ENCODE results near the gene UGT1A8.

Gene UGT1A8

DNA sequence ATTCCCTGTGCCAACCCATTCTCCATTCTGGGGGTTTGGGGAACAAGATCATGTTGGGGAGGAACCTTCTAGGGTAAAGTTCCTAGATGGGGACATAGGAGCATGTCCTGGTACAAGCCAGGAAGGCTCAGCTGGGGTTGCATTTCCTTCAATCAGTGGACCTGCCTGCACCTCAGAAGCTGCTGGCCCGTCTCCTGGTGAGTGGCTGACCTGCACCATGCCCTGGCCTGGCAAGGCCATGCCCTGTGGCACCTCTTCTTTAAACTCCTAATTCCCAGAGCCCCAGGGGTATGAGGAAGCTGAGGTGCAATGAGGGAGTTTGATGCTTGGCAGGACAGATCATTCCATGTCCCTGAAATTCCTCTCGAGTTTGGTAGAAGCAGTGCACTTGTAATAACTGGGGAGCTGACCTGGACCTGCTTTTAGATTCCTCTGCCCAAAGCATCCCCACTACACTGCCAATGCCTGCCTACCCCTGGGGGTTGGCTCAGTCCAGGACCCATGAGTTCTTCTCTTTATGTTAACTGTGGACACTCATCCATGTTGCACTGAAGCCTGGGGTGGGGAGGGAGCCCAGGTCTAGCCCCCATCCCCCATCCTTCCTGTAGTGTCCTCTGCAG lies 186.0 kb downstream of the UGT1A8 start:
- DNase-seq: no peak

DNA sequence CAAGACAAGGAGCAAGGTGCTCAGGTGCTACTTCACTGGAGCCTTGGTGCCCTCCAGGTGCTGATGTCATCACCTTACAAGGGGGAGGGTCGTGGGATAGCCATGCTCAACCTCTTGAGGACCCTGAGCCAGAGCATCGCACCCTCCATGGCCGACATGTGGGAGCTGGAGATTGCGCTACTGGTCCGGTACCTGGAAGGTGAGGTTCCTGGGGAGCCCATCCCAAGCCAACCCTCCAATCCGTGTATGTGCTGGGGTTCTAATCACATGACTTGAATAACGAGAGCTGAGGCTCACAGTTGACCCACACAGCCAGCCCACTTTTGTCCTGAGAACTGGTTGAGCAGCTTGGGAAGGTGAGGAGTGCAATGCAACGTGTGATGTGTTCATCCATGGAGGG lies 186.6 kb downstream of the UGT1A8 start:
- DNase-seq: peak; percentile 14

DNA sequence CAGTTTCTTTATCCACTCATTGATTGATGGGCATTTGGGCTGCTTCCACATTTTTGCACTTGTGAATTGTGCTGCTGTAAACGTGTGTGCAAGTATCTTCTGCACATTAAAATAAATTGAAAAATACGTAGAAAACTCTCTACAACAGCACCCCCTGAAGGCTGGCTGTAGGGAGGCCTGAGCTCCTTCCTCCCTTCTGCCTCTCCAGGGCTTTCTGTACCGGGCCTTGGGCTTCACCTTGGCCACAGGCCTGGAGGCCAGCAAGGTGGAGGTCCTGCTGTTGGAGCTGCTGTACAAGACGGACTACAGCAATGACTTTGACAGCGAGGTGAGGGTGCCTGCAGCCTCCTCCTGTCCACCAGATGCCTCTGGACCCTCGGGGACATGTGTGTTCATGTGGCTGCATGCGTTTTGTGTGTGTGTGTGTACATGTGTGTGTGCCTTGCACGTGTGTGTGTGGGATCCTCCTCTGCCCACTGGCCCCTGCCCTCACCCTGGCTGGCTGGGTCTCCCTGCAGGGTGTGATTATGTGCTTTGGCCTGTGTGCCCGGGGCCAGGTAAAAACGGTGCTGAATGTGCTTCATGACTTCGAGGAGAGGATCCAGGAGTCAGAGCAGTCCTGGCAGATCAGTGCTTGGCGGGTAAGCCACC lies 189.9 kb downstream of the UGT1A8 start:
- peak; percentile 12 for DNase-seq

DNA sequence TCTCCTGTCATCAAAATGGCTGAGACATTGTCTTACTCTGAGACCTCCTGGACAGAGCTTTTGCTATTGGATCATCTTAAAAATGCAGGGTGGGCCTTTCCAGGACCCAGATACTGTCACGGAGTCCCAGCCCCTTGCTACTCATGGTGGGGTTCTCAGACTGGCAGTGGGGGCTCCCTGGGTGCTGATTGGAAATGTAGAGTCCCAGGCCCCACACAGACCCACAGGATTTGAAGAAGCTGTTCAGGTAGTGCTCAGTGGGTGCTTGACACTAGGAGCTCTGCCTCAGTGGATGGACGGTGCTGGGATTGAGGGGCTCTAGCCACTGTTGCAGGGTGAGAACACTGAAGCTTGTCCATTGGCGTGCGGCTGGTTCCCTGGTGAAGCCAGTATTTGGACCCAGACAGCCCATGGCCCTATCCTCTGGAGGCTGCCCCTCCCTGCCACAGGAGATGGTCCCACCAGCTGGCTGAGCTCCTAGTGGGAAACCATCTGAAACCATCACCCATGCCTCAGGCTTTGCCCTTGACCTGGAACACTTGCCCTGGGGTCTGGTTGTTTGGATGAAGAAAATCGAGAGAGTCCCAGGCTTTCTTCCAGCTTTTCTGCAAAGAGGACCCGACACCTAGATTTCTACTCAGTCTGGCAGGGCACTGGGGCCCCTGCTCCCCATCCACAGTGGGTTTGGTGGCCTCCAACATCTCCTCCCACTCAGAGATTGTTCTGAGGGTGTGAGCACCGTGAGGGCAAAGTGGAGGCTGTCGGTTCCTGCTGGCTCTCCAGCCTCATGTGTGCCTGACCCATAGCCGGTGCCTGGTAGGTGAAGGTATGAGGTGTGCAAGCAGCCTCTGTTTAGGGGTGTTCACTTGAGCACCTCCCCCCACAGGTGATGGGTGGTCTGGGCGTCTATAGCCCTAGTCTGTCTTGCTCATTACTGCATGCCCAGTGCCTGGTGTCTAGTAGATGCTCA lies 190.8 kb downstream of the UGT1A8 start:
- DNase-seq: peak; percentile 14

DNA sequence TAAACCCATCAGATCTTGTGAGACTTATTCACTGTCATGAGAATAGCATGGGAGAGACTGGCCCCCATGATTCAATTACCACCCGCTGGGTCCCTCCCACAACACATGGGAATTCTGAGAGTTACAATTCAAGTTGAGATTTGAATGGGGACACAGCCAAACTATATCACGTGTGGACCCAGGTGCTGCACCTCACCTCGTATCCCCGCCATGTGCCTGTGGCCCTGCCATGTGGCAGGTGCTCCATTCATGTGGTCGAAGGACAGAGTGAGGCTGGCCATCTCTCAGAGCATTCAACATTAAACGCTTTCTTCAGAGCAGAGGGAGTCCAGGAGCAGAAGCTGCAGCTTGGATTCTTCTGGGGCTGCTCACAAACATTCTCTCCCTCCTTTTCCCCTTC lies 193.0 kb downstream of the UGT1A8 start:
- no peak for DNase-seq

DNA sequence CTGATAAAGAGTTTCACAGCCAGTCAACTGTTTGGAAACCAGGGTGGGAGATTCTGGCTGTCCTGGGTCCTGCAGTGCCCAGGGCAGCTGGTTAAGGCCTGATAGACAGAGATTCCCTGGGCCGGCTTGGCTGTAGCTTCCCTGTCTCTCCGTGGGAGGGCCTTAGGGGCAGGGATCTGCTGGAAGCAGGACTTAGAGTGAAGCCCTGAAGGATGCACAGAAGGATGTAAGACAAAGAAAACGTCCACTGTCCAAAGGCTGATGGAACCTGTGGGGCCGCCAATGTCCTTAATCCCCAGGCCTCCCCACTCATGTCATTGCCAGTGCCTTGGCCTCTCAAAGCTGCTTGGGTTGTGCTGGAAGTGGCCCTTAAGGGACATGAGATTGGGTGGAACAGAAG lies 193.7 kb downstream of the UGT1A8 start:
- peak; percentile 9 for DNase-seq

DNA sequence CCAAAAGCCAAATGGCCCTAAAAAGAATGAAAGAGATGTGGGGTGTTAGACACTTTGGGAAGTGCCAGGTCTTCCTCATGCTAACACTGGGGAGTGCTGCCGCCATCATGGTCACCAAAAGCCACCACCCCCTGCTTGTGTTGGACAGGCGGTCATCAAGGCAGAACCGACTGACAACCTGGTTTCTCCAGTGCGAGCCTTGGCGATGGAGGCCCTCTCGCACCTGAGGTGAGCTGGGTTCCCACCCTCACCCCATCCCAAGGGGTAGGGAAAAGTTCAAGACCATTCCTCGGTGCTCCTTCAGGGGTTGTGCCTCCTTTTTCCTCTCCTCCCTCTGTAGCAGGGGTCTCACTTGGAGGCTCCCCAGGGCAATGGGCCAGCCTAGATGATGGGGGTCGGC lies 194.3 kb downstream of the UGT1A8 start:
- peak; percentile 10 for DNase-seq

DNA sequence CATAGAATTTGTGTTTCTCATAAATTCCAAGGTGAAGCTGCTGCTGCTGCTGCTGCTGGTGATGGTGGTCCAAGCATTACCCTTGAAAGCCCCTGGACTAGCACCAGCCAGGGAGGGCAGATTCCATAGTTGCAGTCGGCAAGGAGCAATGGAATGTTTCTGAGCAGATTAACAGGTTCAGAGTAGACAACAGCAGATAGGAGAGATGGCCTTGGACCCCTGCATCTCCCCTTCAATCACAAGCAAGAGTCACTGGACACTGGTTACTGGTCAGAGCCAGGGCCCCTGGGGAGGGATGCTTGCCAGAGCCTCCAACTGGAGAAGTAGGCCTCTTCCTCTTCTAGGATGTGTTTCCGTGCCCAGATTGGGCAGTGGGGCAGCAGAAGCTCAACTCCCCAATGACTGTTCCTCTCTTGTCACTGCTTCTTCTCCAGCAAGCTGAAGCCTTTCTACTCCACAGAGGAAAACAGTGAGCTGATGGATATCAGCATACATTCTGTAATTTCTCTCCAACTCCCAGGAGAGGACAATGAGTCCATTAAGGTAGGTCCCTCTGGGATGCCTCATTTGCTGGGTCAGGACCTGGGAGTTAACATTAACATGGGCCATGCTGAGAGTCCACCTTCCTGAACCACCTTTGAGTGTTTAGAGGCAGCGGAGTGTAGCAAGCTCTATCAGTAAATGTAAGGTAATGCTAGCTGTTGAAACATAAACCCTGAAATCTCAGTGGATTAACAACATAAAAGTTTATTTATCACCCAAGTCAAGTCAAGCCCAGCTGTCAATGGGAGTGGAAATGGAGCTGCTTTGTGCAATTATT lies 196.0 kb downstream of the UGT1A8 start:
- DNase-seq: peak; percentile 3

DNA sequence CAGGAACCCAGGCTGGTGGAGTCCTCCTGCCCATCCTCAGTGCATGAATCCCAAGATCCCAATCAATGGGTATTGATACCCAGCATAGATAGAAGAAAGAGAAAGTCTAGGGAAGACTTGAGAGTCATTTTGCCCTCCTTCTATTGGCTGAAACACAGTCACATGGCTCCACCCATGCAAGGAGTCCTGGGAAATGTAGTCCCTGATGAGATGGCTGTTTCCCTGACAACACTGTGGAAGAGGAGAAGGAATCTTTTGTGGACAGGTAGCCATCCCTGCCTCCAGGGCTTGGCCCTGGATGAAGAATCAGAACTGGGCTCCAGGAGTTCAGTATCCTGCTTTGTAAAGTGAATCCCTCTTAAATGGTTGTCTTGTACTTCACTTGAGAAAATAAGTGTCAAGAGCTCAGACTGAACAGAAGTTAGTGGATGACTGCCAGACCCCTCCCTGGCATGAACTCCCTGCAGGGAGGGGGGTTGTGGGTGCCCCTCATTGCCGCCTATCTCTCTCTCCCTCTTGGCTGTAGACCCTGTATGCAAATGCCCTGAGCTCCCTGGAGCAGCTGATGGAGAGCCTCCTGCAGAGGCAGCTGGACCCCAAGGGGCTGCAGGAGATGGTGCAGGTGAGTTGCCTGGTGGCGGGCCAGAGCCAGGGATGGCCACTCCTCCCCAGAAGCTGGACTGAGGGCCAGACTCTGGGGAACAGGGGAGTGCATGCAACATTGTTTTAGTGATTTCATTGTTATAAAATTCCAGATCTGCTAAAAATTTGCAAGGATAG lies 196.8 kb downstream of the UGT1A8 start:
- DNase-seq: peak; percentile 9

DNA sequence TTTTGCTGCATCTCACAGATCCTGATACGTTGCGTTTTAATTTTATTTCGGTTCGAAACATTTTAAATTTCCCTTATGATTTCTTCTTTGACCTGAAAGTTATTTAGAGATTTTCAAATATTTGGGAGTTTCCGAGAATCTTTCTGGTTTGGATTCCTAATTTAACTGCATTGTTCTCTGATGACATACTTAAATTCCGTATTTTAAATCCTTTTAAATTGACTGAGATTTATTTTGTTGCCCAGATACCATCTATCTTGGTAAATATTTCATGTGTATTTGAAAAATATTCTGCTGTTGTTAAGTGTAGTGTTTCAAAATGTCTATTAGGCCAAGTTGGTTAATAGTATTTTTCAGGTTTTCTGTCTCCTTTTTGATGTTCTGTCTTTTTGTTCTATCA lies 198.4 kb downstream of the UGT1A8 start:
- no peak for DNase-seq

DNA sequence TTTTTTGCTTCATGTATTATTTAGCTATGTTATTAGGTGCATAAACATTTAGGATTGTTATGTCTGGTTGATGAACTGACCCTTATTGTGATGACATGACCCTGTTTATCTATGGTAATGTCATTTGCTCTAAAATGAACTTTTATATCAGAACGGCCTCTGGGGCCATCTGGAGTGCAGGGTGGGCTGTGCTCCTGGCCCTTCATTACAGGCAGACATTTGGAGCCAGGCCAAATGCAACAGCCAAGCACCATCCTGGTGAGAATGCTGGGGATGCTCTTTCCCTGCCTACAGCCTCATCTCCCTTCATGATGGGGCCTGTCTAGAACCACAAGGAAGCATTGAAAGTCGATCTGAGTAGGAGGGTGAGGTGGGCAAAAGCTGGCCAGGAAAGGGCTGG lies 198.9 kb downstream of the UGT1A8 start:
- no peak for DNase-seq

DNA sequence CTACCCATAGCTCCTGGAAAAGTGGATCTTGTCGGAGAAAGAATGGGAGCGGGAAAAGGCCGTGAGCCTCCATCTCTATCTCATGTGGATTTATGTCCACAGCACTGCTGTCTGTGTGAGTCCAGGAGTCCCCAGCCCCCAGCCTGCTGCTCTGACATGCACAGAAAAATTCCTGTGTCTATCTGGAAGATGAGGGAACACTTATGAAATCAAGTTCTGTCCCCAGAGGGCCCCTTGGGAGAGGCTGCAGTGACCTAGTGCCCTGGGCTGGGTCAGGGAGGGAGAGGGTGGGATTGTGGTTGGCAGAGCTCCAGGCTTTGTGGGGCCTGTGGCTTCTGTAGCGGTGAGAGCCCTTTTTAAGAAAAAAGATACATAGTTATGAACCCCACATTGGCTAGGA lies 199.3 kb downstream of the UGT1A8 start:
- peak; percentile 16 for DNase-seq

DNA sequence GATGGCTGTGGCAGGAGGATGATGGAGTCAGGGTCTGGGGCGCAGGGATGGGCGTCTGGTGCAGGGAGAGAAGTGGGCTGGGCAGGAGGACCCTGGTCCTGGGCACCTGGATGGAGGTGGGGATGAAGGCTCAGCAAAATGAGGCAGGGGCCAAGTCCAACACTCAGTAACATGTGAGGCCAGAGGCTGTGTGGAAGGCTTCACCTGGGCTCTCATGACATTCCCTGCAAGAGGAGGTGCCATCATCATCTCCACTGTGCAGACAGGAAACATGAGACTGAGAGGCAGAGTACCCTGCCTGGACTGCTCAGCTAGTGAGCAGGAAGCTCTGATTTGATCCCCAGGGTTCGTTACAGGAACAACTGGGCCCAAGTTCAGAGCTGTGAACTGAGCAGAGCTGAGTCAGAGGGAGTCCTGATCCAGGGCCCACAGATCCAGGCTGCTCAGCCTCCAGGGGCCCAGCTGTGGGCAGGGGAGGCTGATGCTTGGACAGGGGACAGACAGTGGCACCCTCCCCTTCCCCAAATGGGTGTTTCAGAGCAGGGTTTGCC lies 200.0 kb downstream of the UGT1A8 start:
- DNase-seq: peak; percentile 8

DNA sequence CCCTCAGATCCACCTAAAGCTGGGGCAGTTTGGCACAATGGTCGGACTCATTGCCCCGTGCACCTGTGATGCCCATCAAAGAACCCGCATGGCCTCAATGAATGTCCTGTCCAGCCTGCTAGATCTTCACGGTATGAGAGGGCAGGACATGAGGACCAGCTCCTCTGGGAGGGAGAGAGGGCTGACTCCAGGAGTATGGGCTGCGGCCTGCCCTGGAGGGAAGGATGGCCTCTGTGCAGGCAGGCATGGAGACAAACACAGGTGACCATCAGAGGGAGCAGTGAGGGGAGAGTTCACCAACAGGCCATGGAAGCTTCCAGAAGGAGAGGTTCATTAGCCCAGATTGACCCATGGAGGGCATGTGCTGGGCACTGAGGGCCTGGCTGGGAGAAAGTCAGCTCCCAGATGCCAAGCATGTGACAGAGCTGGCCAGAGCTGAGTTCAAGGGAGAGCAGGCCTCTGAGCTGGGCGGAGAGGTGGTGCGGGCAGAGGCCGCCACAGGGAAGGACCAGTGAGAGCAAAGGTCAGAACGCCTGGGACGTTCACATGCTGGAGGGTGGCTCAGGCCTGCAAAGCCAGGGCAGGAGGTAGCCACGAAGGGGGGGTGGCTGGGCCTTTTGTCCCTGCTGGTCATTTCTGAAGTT lies 200.7 kb downstream of the UGT1A8 start:
- peak; percentile 11 for DNase-seq

DNA sequence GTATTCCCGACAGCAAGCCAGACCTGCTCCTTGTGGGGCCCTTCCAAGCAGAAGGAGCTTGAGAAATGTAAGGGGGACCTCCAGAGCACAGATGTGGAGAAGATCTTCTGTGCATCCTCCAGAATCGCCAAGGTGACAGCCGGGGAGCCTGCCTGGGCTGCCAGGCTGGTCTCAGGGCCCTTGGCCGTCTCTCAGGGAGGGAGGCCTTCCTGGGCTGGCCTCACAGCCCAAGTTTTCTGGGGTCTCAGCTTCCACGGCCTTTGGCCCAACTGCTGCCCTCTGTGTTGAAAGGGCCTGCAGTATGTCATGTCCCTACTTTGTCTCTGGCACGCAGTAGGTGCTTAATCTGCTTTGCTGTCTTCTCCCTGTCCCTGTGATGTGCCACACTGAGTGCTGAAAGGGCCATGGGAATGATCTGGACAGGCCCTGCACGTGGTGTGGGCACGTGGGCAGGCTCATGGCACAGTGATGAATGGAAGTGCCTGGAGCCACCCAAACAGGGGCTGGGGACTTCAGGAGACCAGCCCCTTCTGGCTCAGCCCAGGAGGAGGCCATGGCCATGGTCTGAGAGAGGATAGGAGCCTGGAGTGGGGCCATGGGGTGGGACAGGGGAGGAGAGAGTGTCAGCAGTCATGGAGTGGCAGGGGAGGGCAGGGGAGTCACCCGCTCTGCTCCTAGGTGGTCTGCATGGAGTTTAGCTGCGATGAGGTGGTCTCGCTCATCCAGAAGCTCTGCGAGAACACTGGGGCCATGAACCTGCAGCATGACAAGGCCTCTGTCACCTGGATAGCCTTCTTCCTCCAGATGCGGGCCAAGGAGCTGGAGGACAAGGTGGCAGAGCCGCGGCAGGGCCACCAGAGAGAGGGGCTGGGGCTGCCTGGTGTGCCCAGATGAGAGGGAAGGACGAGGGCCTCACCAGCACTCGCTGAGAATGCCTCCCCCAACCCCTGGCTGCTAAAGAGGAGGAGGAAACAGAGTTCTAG lies 201.5 kb downstream of the UGT1A8 start:
- DNase-seq: peak; percentile 9

DNA sequence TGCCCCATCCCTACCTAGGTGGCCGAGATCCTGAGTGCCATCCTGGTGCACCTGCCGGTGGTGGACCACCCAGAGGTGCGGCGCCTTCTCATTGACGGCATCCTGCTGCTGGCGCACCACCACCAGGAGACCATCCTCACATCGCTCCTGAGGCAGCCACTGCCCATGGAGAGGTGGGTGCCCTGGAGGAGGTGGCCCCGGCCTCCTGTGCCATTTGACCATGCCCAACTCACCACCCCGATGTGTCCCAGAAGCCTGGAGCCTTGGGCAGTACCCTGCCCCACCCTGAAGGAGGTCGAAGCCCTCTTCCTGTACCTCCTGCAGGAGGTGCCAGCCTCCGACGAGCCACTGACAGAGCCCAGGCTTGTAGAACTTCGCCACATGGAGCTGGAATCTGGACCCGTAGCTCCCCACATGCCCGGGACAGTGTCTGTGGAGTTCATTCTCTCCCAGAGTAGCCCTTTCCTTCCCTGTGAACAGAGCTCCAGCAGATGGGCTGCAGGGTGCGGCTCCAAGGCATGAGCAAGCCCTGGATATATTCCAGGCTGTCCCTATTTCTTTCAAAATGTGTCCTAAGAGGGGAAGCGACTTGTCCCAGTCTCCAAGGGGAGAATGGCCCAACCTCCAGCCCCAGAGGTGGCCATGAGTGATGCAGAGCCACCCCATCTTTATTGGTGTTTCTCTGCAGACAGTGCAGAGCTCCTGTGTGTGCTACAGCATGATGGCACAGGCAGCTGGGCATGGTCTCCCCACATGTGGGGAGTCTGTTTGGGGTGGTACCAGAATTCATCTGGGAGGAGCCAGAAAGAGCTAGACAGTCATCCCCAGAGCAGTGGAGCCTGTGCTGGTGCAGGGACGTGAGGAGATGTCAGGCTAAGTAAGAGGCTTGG lies 202.7 kb downstream of the UGT1A8 start:
- peak; percentile 10 for DNase-seq

DNA sequence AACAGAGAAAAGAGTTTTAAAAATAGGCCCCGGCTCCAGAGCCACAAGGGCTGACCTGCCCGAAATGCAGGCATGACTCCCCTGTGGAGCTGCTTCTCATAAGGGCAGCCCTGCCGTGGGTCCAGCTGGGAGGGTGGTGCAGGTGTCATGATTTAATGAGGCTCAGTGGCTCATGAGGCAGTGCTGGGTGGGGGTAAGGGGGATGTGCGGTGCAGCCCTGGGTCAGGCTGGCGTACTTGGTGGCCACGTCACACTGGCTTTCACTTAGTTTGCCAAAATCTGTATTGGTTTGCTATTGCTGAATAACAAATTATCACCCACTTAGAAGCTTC lies 203.3 kb downstream of the UGT1A8 start:
- DNase-seq: no peak

DNA sequence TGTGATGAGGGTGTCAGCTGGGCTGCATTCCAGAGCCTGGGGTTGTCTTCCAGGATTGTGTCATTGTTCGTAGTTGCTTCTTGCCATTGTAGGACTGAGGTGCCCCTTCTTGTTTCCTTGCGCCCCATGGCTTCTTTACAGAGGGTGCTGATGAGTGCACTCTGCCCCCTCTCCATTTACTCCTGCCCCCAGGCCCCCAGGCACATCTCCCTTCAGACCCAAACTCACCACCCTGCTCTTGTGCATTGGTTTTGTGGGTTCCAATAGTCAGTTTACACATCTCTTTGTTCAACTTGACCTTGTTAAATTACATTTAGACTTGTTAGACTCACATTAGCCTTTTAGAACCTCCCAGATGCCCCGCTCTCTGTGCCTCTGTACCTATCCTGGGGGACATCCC lies 203.8 kb downstream of the UGT1A8 start:
- peak; percentile 10 for DNase-seq

DNA sequence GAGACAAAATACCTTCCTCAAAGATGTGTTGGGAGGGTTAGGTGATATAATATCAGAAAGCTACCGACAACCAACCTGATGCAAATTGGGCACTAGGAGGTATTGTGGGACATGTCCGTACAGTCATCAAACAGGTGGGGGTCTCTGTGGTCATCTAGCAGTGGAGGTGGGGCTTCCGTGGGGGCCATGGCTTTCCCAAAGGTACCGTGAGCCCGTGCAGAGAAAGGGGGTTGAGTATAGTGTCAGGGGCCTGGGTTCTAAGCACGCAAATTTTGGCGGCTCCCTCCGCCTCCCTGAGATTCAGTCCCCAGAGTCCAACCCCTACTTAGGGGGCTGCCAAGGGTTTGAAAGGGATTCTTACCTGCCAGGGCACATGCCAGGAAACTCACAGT lies 204.3 kb downstream of the UGT1A8 start:
- no peak for DNase-seq
